ENCODE results near the gene FYN. TPM values are rescaled to one million over a fixed set of nuclear protein-coding genes. Genes with fewer than 3 reads are reported as not detected.

Gene FYN
- total and polyA plus RNA-seq, 10 of the 15 experiments (the other 5 are each of a cell fraction or from before 2014, with no cell fraction given): 51.4 to 247 (median 138) TPM

DNA sequence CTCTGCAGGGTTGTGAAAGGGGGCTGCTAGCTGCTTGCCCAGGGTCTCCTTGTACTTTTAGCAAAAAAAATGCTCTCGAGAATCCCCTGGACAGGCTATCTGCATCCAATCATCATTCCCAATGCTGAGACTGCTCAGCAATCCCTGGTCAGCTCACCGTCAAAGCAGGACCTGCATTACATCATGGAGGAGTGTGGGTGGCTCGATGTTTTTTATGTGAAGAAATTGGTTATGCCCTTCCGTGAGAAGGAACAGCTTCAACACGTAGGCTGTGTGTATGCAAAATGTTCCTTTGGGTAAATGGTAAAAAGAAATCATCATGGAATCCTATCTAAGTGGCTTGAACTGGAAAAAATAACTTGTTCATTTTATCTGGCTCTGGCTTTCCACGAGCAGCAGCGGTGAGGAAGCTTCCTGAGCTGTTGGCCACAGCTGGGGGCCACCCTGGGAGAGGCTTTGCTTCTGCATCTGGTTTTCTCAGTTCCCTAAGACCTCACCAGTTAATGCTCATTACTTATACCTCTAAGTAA is 111.4 kb downstream of the FYN start (continued):
- TF ChIP-seq CHD2 (IDR thresholded peaks at IDR 0.05; ENCODE audit: borderline replicate concordance, low read depth, low read length) (no peak), ETV6 (conservative IDR thresholded peaks at IDR 0.05 in 1 of 2, IDR thresholded peaks at IDR 0.05 in 1 of 2; ENCODE audit: borderline replicate concordance in 1 of 2, low read depth in 1 of 2) (peak in 1 of 2 experiments; percentile 36; a peak in 1 of 4 replicates), EP300 (IDR thresholded peaks at IDR 0.05; ENCODE audit: borderline replicate concordance in 1 of 2, control insufficient read depth in 1 of 2, low read depth in 2 of 2, low read length in 2 of 2) (peak; percentile 63; a peak in 2 of 4 replicates), PML (IDR thresholded peaks at IDR 0.05; ENCODE audit: low read length) (no peak), MYB (IDR thresholded peaks at IDR 0.05; ENCODE audit: borderline replicate concordance, low read depth, low read length) (no peak), BHLHE40 (IDR thresholded peaks at IDR 0.05; ENCODE audit: borderline replicate concordance in 1 of 2, low read depth in 2 of 2, low read length in 1 of 2) (no peak), RFX5 (IDR thresholded peaks at IDR 0.05; ENCODE audit: low read depth, low read length) (no peak), FOXM1 (IDR thresholded peaks at IDR 0.05; ENCODE audit: low read depth, low read length) (no peak), ZNF24 (IDR thresholded peaks at IDR 0.05) (no peak), BMI1 (IDR thresholded peaks at IDR 0.05; ENCODE audit: borderline replicate concordance) (no peak), JUND (IDR thresholded peaks at IDR 0.05; ENCODE audit: low read depth, low read length) (no peak), NR2C2 (IDR thresholded peaks at IDR 0.05; ENCODE audit: borderline replicate concordance, control insufficient read depth, insufficient read length, low read depth) (no peak), MTA2 (IDR thresholded peaks at IDR 0.05; ENCODE audit: low read depth) (peak; percentile 64; the same call in 1 of the 2 replicates), ZNF217 (IDR thresholded peaks at IDR 0.05) (no peak), RBBP5 (conservative IDR thresholded peaks at IDR 0.05) (no peak), IKZF2 (IDR thresholded peaks at IDR 0.05) (peak; percentile 79 to 87), FOXK2 (IDR thresholded peaks at IDR 0.05) (no peak), RUNX3 (IDR thresholded peaks at IDR 0.05; ENCODE audit: low read length) (peak; percentile 74), MEF2B (IDR thresholded peaks at IDR 0.05; ENCODE audit: partially characterized antibody, poor library complexity, severe bottlenecking) (peak; percentile 30), CREM (IDR thresholded peaks at IDR 0.05; ENCODE audit: low read depth) (0 out of 2 replicates have a peak, but pooled peaks have one; percentile 42), ZNF207 (IDR thresholded peaks at IDR 0.05; ENCODE audit: borderline replicate concordance) (no peak), SREBF2 (IDR thresholded peaks at IDR 0.05; ENCODE audit: low read length) (no peak), NBN (IDR thresholded peaks at IDR 0.05) (no peak), BCL11A (IDR thresholded peaks at IDR 0.05; ENCODE audit: low read depth, low read length) (peak; percentile 29; the same call in 1 of the 2 replicates)
- TF ChIP-seq, protein P1, sequence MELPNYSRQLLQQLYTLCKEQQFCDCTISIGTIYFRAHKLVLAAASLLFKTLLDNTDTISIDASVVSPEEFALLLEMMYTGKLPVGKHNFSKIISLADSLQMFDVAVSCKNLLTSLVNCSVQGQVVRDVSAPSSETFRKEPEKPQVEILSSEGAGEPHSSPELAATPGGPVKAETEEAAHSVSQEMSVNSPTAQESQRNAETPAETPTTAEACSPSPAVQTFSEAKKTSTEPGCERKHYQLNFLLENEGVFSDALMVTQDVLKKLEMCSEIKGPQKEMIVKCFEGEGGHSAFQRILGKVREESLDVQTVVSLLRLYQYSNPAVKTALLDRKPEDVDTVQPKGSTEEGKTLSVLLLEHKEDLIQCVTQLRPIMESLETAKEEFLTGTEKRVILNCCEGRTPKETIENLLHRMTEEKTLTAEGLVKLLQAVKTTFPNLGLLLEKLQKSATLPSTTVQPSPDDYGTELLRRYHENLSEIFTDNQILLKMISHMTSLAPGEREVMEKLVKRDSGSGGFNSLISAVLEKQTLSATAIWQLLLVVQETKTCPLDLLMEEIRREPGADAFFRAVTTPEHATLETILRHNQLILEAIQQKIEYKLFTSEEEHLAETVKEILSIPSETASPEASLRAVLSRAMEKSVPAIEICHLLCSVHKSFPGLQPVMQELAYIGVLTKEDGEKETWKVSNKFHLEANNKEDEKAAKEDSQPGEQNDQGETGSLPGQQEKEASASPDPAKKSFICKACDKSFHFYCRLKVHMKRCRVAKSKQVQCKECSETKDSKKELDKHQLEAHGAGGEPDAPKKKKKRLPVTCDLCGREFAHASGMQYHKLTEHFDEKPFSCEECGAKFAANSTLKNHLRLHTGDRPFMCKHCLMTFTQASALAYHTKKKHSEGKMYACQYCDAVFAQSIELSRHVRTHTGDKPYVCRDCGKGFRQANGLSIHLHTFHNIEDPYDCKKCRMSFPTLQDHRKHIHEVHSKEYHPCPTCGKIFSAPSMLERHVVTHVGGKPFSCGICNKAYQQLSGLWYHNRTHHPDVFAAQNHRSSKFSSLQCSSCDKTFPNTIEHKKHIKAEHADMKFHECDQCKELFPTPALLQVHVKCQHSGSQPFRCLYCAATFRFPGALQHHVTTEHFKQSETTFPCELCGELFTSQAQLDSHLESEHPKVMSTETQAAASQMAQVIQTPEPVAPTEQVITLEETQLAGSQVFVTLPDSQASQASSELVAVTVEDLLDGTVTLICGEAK (IDR thresholded peaks at IDR 0.05; ENCODE audit: borderline replicate concordance): no peak
- TF ChIP-seq, protein P2, sequence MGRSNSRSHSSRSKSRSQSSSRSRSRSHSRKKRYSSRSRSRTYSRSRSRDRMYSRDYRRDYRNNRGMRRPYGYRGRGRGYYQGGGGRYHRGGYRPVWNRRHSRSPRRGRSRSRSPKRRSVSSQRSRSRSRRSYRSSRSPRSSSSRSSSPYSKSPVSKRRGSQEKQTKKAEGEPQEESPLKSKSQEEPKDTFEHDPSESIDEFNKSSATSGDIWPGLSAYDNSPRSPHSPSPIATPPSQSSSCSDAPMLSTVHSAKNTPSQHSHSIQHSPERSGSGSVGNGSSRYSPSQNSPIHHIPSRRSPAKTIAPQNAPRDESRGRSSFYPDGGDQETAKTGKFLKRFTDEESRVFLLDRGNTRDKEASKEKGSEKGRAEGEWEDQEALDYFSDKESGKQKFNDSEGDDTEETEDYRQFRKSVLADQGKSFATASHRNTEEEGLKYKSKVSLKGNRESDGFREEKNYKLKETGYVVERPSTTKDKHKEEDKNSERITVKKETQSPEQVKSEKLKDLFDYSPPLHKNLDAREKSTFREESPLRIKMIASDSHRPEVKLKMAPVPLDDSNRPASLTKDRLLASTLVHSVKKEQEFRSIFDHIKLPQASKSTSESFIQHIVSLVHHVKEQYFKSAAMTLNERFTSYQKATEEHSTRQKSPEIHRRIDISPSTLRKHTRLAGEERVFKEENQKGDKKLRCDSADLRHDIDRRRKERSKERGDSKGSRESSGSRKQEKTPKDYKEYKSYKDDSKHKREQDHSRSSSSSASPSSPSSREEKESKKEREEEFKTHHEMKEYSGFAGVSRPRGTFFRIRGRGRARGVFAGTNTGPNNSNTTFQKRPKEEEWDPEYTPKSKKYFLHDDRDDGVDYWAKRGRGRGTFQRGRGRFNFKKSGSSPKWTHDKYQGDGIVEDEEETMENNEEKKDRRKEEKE (IDR thresholded peaks at IDR 0.05): no peak
